ACC112 (cell line): ENCODE measurements around the gene KHDC1L.
"Not testable (repeated sequence)": the region's sequence is repeated elsewhere in the genome, so short reads cannot be mapped to it uniquely, and the experiment has no call there.

ENCODE experiments used
- H2AFZ ChIP-seq: fragments of 200-600 bp; sonication (generic); one replicate; pipeline ENCODE4 v1.6.0; 2017; ENCODE audit warnings: antibody characterized with exemption, low read length; ENCODE audit not compliant: unreplicated experiment
- H3K27ac ChIP-seq: fragments of 200-600 bp; sonication (generic); 2 replicates; pipeline ENCODE4 v1.5.1; 2014; ENCODE audit warnings: low read depth, mild to moderate bottlenecking, antibody characterized with exemption, low read length, moderate library complexity
- H3K27me3 ChIP-seq: fragments of 200-600 bp; sonication (generic); 2 replicates; pipeline ENCODE4 v1.6.1; 2014; ENCODE audit warnings: mild to moderate bottlenecking, antibody characterized with exemption, low read length, moderate library complexity, mixed read lengths; ENCODE audit not compliant: insufficient read depth
- H3K36me3 ChIP-seq: fragments of 200-600 bp; sonication (generic); 2 replicates; pipeline ENCODE4 v1.6.1; 2016; ENCODE audit warnings: mild to moderate bottlenecking, antibody characterized with exemption, low read length, moderate library complexity, mixed read lengths; ENCODE audit not compliant: insufficient read depth
- H3K4me1 ChIP-seq: fragments of 200-600 bp; sonication (generic); one replicate; pipeline ENCODE4 v1.6.1; 2016; ENCODE audit warnings: low read length, mixed read lengths; ENCODE audit not compliant: insufficient read depth, unreplicated experiment, control insufficient read depth
- H3K4me3 ChIP-seq: fragments of 200-600 bp; sonication (generic); 2 replicates; pipeline ENCODE4 v1.5.1; 2014; ENCODE audit warnings: mild to moderate bottlenecking, low read depth, low read length
- H3K79me2 ChIP-seq: fragments of 200-600 bp; sonication (generic); one replicate; pipeline ENCODE4 v1.6.0; 2016; ENCODE audit warnings: low read length; ENCODE audit not compliant: control insufficient read depth, unreplicated experiment, insufficient read depth

Gene KHDC1L

GRCh38 chr6:73207221-73207837 lies 18.0 kb downstream of the KHDC1L start:
- H3K36me3 ChIP-seq: no peaks in the 10 kb centered on the region
- H3K79me2 ChIP-seq: no peaks in the 10 kb centered on the region
- H3K4me1 ChIP-seq: no peaks in the 10 kb centered on the region
- no peak overlapping the region for H3K27ac ChIP-seq
- no peaks in the 10 kb centered on the region for H3K27me3 ChIP-seq
- no peak overlapping the region for H2AFZ ChIP-seq
- no peak overlapping the region for H3K4me3 ChIP-seq

- Histone ChIP-seq H3K27me3 (no peaks in the 10 kb centered on the region), H3K4me1 (peaks cover 6% of the 10 kb centered on the region), H2AFZ (no peak overlapping the region)
Measured at GRCh38 chr6:73204252-73204651, 21.0 kb downstream of the KHDC1L start.

GRCh38 chr6:73203098-73203497 lies 22.2 kb downstream of the KHDC1L start:
- Histone ChIP-seq H3K4me1 (peaks cover 6% of the 10 kb centered on the region), H3K27ac (no peak overlapping the region), H3K4me3 (no peak overlapping the region), H3K36me3 (no peaks in the 10 kb centered on the region), H3K27me3 (no peaks in the 10 kb centered on the region), H2AFZ (no peak overlapping the region), H3K79me2 (no peaks in the 10 kb centered on the region)

More at GRCh38 chr6:73204252-73204651, 21.0 kb downstream of the KHDC1L start:
- H3K79me2 ChIP-seq: no peaks in the 10 kb centered on the region
- H3K36me3 ChIP-seq: no peaks in the 10 kb centered on the region
- no peak overlapping the region for H3K27ac ChIP-seq
- no peak overlapping the region for H3K4me3 ChIP-seq

GRCh38 chr6:73200735-73201134 lies 24.6 kb downstream of the KHDC1L start:
- Histone ChIP-seq H3K36me3 (no peaks in the 10 kb centered on the region), H2AFZ (no peak overlapping the region), H3K27ac (no peak overlapping the region), H3K27me3 (no peaks in the 10 kb centered on the region), H3K4me1 (peaks cover 6% of the 10 kb centered on the region), H3K79me2 (no peaks in the 10 kb centered on the region), H3K4me3 (no peak overlapping the region)

- H3K4me3 ChIP-seq: no peak overlapping the region
- H2AFZ ChIP-seq: no peak overlapping the region
- H3K27me3 ChIP-seq: no peaks in the 10 kb centered on the region
Measured at GRCh38 chr6:73200247-73200646, 25.0 kb downstream of the KHDC1L start.

GRCh38 chr6:73194744-73195143 lies 30.6 kb downstream of the KHDC1L start:
- Histone ChIP-seq H3K79me2 (no peaks in the 10 kb centered on the region), H2AFZ (no peak overlapping the region)

More at GRCh38 chr6:73200247-73200646, 25.0 kb downstream of the KHDC1L start:
- Histone ChIP-seq H3K36me3 (no peaks in the 10 kb centered on the region), H3K79me2 (no peaks in the 10 kb centered on the region), H3K4me1 (peaks cover 6% of the 10 kb centered on the region), H3K27ac (no peak overlapping the region)

GRCh38 chr6:73193302-73193701 lies 32.0 kb downstream of the KHDC1L start:
- not testable (repeated sequence) for H3K27ac ChIP-seq, H3K79me2 ChIP-seq, H2AFZ ChIP-seq

More at GRCh38 chr6:73194744-73195143, 30.6 kb downstream of the KHDC1L start:
- Histone ChIP-seq H3K27me3 (no peaks in the 10 kb centered on the region), H3K4me3 (no peak overlapping the region), H3K4me1 (no peaks in the 10 kb centered on the region), H3K36me3 (no peaks in the 10 kb centered on the region), H3K27ac (no peak overlapping the region)

GRCh38 chr6:73182021-73182607 lies 43.2 kb downstream of the KHDC1L start:
- Histone ChIP-seq H3K4me1 (peaks cover 8% of the 10 kb centered on the region), H3K27ac (no peak overlapping the region), H3K36me3 (no peaks in the 10 kb centered on the region), H3K4me3 (no peak overlapping the region), H3K79me2 (no peaks in the 10 kb centered on the region), H2AFZ (no peak overlapping the region), H3K27me3 (no peaks in the 10 kb centered on the region)

More at GRCh38 chr6:73193302-73193701, 32.0 kb downstream of the KHDC1L start:
- H3K27me3 ChIP-seq, H3K4me3 ChIP-seq, H3K36me3 ChIP-seq, H3K4me1 ChIP-seq: not testable (repeated sequence)

GRCh38 chr6:73180763-73181619 lies 44.3 kb downstream of the KHDC1L start:
- Histone ChIP-seq H3K4me3 (peak overlapping the region; percentile 87), H3K79me2 (no peaks in the 10 kb centered on the region), H3K36me3 (no peaks in the 10 kb centered on the region), H3K4me1 (peaks cover 8% of the 10 kb centered on the region), H3K27ac (no peak overlapping the region), H2AFZ (peak overlapping the region; percentile 94), H3K27me3 (no peaks in the 10 kb centered on the region)

- H3K27ac ChIP-seq: no peak overlapping the region
- no peaks in the 10 kb centered on the region for H3K79me2 ChIP-seq
- H3K4me1 ChIP-seq: peaks cover 8% of the 10 kb centered on the region
- no peaks in the 10 kb centered on the region for H3K27me3 ChIP-seq
- peak overlapping the region; percentile 87 for H3K4me3 ChIP-seq
- no peaks in the 10 kb centered on the region for H3K36me3 ChIP-seq
- peak overlapping the region; percentile 94 for H2AFZ ChIP-seq
Measured at GRCh38 chr6:73180076-73180738, 45.1 kb downstream of the KHDC1L start.
